Stimulated activated CD8-positive, alpha-beta memory T cell treated with anti-CD3 and anti-CD28 coated beads, Interleukin-4, amount 100 ng/mL, for 48 hours (primary cell): ENCODE measurements around the gene FAM83F.

Experiments used
- DNase-seq: peaks from one replicate; pipeline ENCODE4 v3.0.0-alpha.2; 2020

The FAM83F gene

DNA sequence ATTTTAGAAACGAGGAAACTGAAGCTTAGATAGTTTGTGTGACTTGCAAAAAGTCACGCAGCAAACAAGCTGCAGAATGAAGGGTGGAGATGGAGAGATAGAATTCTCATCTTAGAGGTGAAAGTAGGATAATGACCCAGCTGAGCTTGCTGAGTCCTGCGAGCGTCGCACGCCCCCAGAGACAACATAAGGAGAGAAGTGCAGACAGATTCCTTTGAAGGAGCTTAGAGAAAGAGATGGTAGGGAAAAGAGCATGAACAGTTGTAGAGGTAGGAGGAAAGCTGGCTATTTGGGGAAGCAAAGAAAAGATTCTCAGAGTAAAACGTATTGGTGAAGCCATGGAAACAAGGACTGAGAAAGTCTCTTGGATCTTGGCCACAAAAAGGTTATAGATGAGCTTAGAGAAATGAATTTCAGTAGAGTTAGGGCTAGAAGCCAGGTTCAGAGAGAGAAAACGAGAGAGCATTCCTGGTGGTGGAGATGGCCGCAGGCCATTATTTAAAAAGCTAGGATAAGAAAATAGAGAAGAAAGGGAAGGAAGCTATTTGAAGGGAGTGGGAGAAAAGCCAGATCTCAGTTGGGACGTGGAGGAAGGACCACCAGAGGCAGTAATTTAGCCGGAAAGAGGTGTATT is 44.8 kb downstream of the FAM83F start:
- DNase-seq, result no peak

DNA sequence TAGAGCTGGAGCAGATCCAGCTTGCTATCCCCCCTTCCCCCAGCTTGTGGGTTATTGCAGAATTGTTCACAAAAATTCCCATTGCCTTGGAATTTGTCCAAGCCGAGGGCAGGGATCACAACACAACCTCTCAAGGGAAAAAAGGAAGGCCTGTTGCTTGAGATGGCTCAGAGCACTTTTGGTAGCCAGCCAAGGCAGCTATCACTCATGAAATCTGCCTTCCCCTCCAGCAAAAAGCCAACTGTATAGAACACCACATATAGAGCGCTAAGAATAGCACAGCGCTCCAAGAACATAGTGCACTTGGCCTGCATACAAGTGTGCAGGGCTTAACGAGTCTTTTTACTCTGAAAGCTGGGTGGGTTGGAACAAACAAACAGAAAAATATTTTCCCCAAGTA is 46.2 kb downstream of the FAM83F start:
- no peak for DNase-seq

DNA sequence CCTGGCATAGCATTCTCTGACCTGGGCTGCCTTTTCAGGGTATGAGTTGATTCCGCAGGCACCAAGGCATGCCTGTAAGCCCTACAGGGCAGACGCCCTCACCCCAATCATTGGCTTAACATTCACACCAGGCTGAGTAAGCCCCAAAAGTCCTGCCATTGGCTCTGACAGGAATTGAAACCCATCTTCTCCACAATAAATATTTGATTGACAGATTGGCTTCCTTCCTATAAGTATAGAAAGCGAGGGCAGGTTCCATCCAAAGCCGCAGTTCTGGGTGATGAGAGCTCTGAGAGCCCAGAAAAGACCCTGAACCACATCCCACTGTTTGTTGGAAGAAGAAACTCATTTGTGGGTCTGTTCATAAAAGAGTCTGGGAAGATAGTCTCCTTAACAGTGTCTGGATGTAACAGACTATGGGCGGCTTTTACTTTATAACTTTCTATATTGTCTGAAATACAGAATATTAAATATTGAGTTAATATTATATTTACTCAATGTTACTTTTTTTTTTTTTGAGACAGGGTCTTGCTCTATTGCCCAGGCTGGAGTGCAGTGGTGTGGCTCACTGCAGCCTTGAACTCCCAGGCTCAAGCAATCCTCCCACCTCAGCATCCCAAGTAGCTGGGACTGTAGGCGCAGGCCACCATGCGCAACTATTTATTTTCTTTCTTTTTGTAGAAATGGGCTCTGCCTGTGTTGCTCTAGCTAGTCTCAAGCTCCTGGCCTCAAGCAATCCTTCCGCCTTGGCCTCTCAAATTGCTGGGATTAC is 46.8 kb downstream of the FAM83F start:
- no peak for DNase-seq

DNA sequence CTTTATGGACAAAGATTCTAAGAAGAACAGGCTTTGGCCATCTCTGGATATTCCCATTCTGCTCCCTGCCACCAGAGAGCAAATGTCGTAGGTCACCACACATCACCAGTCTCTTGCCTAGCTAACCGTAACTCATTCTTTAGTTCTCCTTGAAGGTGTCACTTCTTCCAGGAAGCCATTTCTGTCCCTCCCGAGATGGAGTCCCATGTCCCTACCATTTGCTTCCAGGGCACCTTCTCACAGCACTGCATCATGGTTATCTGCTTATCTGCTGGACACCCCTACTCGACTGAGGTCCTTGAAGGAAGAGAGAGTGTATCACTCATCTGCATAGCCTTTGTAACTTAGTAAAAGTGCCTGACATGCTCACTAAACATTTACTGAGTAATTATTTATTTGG is 47.6 kb downstream of the FAM83F start:
- DNase-seq, result no peak

DNA sequence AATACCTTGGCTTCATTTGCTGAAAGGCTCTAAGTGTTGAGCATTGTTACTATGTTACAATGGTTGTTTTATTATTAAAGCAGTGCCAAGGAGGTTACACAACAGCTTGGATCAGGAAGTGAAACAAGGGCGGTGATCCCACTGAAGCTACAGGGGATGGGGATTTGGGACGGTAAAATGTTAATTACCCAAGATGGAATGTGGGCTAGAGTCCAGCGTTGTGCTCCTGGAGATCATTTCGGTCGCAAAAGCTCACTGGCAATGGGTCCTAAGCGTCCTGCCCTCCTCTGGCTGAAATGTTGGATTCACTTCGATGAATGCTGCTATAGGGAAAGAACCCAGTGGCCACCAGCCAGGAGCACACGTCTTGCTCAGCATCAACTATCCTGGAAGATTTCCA is 48.3 kb downstream of the FAM83F start:
- no peak for DNase-seq

DNA sequence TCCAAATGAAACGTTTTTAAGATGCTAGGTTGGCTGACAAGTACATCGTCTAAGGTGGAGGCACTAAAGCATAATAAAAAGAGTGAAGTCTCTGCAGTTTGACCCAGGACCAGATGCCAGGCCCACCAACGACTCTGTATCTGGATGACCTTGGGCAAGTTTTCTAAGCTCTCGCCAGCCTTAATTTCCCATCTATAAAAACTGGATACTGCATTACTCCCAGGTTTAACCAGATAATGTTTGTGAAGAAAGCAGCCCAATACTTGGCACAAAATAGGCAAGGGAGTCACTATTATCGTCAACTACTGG is 49.0 kb downstream of the FAM83F start:
- no peak for DNase-seq

DNA sequence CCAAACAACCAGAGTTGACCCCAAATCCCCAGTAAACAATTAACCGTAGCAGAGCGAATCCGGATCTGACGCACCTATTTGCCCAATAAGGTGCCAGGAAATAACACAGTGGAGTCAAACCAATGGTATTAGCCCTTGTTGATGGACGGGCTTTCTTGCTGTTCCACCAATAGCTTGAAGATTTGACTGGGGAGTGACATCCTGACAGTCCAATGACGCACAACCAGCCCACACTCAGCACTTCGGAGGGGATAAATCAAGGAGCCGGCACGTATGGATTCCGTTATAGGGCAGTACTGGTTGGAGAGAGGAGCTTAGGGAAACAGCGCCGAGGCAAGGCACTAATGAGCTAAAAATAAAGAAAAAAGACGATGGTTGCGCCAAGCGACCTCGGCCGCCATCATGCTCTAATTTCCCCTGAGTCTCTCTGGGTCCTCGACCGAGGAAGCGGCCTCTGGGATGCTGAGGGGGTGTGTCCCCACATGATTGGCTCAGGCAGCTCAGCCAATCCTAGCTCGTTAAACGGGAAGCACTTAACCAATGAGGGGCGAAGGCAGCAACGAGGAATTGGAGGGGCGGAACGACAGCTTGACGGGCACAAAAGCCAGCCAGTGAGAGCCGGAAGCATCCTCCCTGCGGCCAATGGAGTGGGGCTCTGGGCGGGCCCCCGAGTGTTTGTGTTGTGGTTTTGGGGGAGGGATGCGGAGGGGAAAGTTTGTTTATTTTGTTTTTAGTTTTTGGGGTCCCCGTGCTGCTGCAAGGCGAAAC is 49.5 kb downstream of the FAM83F start:
- peak; percentile 99 for DNase-seq

DNA sequence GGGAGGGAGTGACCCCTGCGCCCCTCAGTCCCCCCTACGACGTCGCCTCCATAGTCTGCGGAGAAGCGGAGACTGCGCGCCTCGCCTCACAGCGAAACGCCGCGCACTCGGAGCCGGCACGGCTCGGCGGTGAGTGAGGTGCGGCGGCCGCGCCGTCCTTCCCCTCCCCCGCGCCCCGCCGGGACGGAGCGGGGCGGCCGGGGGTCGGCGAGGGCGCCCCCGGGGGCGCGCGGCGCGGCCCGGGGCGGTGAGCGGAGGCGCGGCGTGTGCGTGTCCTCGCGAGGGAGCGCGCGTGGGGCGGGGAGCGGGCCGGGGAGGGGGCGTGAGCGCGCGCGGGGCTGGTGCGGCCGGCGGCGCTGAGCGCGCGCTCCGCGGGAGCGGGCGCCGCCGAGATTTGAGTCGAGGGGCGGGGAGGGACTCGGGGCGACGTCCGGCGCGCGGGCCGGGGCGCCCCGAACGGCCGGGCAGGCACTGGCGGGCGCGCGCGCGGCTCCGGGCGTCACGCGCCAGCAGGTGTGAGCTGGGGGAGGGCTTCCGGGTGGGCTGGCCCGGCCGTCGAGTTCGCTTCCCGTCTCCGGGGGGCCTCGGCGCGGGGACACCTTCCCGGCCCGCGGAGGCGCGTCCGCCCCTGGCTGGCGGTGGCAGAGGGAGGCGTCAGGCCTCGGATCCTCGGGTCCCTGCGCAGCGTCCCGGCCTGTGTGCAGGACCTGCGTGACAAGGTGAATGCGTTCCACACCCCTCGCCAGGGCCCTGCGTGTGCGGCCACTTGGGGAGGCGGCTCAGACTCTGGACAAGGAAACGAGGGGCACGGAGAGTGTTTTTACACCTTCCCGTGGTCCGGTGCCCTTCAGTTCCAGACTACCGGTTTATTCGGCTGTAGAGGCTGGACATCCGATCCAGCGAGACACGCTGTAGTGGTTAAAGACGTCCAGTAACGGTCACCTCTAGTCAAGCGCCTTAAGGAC is 50.4 kb downstream of the FAM83F start:
- DNase-seq, result peak; percentile 82

DNA sequence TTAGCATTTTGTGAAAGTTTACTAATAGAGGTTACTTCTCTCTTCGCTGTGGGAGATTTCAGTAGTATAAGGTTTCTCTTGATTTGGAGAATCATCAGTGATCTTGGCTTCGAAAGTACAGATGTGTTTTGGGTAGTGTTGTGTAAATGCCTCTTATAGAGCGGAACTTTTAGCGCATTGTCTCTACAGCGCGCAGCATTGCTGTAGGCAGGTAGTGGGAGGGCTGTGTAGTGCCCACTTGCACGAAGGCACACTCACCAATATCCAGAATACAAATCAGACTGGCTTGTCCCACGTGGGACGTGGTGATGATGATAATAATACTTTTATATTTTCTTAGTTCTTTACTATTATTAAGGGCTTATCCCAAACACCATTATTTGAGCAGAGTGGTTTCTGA is 51.4 kb downstream of the FAM83F start:
- peak; percentile 50 for DNase-seq

DNA sequence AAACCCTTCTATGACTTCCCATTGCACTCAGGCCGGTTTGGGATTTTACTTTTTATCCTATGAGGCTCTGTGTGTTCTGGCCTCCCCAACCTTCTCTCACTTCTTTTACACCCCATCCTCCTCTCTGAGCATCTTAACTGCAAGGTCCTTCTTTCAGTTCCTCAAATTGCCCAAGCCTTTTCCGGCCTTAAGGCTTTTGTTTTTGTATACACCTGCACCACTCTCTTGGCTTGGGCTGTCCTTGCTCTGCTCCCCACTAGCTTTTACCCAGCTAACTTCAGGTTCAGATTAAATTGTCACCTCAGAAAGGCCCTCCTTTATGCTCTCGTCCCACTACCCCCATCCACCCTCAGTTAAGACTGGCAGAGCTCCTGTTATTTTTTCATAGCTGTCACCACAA is 55.5 kb downstream of the FAM83F start:
- no peak for DNase-seq

DNA sequence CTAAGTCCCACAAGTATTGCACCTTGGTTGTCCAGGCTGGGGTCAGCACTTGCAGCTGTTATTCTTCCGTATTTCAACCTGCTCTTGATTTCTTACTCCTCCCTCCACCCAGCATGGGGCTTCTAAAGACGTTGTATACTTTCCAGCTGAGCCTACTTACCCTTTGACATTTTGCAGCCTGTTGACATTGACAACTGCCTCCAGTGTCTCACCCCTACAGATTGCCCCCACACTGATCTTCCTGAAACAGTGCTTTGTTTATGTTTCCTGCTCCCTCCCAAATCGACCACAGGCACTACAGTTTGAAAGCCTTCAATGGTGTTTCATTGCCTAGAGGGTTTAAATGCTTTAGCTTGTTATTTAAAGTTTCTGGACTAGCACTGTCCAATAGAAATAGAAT is 56.6 kb downstream of the FAM83F start:
- no peak for DNase-seq

DNA sequence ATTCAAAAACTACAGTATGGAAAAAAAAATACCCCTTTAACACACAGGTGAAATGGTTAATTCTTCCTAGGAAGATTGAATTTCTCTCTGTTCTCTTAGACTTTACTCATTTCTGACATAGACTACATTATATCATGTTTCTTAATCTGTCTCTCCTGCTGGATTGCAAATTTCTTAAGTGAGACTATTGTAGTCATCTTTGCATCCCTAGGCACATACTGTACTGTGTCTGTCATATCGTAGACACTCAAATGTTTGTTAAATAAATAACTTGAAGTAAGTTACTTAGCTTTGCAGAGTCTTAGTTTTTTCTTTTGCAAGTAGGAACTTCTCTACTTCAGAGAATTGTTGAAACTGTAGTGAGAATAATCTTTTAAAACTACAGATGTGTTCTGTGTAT is 58.7 kb downstream of the FAM83F start:
- DNase-seq, result no peak

DNA sequence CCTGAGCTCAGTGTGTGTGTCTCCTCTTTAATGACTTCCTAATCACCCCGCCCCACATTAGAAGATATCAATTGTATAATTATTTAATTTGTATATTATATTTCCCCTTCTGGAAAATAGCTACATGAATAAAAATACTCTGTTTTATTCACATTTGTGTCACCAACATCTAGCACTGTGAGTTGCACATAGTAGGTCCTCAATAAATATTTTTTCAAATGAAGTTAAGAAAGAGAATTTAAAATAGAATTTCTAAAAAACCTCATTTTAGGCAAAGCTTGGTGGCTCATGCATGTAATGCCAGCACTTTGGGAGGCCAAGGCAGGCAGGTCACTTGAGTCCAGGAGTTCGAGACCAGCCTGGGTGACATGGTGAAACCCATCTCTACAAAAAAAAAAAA is 59.7 kb downstream of the FAM83F start:
- DNase-seq, result no peak

DNA sequence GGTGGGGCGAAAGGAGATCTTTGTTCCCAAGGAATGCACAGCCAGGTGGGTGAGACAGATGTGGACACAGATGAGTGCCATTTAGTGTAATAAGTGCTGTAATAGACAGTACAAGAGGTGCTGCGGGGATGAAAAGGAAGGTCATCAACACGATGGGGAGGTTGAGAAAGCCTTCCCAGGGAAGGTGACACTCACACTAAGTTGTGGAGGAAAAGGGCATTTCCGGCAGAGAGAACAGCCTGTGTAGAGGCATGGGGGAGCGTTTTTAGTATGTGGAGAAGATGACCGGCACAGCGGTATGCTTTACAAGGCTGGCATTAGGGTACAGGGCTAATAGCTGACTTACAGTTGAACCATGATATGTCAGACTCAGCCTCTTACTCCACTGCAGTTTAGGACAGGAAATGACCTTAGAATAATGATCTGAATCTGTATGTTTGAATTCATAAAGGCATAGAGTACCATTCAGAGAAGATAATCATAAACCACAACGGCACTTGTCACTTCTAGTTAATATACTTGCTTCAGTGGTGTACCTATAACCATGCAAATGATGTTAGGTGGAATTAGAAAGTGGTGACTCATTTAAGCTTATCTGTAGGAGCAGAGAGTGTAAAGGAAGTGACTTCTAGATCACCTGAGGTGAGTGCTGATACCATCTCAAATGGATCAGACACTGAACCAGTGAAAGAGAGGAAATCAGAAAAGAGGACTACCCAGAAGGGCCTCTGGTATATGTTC is 60.6 kb downstream of the FAM83F start:
- DNase-seq, result peak; percentile 45

DNA sequence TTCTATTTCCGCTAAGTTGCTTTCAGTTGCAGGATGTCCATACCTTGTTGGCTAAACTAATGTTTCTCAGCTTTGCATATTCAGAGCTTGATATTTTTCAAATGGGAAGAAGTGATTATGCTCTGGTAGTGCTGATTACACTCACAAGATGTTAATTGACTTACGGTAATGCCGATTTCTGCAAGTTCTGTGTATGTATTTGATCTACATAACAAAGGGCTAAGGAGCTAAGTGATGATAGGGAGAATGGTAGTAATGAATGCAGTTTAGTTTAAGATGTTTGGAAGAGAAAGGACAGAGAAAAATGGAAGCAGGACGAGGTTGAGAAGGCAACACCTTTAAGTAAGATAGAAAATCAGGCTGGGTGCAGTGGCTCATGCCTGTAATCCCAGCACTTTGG is 61.4 kb downstream of the FAM83F start:
- DNase-seq, result no peak

DNA sequence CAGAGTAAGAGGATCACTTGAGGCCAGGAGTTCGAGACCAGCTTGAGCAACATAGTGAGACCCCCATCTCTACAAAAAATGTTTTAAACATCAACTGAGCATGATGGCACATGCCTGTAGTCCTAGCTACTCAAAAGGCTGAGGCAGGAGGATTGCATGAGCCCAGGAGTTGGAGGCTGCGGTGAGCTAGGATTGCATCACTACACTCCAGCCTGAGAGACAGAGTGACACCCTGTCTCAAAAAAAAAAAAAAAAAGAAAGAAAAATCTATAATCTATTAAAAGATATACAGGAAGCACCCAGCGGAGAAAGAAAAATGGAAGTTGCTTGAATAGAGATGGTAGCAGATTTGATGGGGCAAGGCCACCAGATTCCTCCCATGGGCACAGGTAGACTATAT is 61.8 kb downstream of the FAM83F start:
- no peak for DNase-seq

DNA sequence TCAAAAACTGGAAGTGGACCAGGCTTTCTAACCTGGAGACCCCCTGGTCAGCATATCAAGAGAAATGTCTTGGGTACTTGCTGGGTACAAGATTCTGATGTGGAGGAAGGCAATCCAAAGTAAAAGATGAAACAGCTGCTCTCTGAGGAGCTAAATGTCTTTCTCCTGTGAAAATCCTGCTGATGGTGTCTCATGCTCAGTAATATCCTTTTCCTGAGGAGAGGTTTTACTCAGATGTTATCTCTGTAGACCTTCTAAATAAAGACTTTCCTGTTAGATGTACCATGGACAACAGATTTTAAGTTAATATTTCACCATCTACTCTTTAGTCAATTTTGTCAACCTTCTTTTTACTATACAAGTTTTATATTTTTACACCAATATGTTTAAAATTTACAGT is 62.9 kb downstream of the FAM83F start:
- DNase-seq, result no peak

DNA sequence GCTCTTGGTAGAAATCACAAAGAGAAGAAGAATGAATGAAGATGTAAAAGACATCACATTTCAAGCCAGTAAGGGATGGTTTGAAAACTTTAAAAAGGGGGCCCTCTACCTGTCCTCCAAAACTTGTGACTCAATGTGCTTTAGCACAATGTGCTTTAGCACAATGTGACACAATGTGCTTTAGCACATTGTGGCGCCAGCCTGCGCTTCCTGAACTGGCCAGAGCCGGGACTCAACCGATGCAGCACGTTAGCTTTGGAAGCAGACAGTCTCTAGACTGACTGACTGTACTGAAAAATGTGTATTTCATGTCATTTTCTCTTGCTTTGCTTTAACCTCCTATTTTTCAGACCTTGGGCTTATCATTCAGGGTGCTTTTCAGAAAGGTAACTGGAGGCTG is 63.5 kb downstream of the FAM83F start:
- peak; percentile 59 for DNase-seq

DNA sequence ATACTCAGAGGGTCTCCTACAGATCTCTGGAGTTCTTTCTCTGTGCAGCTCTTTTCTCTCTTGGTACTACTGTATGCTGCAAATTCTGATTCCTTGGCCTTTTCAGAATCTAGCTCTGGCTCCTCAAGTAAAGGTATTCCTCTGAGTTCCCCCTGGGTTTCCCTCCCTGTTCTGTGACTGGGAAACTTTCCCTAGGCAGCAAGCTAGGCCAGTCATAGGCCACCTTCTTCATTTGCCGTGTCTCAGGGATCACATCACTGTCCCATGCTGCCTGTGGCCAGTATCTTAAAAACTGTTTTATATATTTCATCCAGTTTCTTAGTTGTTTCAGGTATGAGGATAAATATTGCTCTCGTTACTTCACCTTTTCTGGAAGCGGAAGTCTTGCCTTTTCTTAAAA is 71.2 kb downstream of the FAM83F start:
- no peak for DNase-seq

DNA sequence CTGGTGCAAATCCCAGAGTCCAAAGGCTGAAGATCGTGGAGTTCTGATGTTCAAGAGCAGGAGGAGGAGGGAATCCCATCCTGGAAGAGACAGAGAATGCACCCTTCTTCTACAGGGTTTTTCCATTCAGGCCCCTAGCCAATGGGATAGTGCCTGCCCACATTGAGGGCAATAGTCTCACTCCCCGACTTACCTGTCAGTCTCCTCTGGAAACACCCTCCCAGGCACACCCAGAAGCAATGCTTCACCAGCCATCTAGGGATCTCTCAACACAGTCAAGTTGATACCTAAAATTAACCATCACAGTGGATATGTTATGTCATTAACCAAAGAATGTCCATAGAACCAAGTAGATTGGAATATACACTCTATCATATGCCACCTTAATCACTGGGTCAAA is 72.9 kb downstream of the FAM83F start:
- DNase-seq, result no peak

DNA sequence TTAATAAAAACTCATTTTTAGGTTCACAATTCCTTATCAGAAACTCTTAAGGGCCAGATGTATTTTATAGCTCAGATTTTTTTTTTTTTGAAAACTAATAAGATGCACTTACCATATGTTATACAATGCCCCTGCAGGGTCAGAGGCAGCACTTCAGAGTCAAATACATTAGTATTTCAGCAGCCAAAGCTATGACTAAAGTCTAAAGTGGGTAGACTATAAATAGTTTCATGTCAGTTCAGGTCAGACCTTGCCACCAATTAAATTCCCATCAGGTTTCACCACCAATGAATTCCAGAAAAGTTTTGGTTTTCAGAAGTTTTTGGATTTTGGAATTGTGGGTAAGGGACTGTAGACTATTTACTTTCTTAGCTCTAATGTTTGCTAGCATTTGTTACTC is 75.9 kb downstream of the FAM83F start:
- no peak for DNase-seq

DNA sequence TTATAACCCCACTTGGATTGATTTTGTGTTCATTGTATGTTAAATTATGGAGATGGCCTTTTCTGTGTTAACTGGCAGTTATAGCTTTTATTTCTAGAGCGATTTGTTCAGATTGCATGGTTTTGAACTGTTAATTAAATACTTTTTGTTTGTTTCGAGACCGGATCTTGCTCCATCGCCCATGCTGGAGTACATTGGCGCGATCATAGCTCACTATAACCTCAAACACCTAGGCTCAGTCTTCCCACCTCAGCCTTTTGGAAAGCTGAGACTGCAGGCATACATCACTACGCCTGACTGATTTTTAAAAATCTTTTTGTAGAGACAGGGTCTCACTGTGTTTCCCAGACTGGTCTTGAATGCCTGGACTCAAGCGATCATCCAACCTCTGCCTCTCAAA is 77.0 kb downstream of the FAM83F start:
- no peak for DNase-seq
